ENCODE results near the gene ZDHHC24.

Gene ZDHHC24

GRCh38 chr11:66579017-66579606 is 33.3 kb upstream of the ZDHHC24 start:
- Mint-ChIP-seq H3K4me1 (ENCODE audit: low read depth) (peaks cover 18% of the 10 kb centered on the region), H3K27me3 (peaks cover 4% of the 10 kb centered on the region), H3K27ac (peak overlapping the region; percentile 1), H3K9me3 (peaks cover 5% of the 10 kb centered on the region), H3K4me3 (peak overlapping the region; percentile 40), H3K36me3 (ENCODE audit: low read depth) (no peaks in the 10 kb centered on the region)
- DNase-seq = peak; percentile 88

GRCh38 chr11:66570850-66571180 is 25.0 kb upstream of the ZDHHC24 start:
- Mint-ChIP-seq H3K27me3 (peaks cover 4% of the 10 kb centered on the region), H3K27ac (no peak overlapping the region), H3K36me3 (ENCODE audit: low read depth) (no peaks in the 10 kb centered on the region), H3K4me3 (no peak overlapping the region), H3K4me1 (ENCODE audit: low read depth) (peaks cover 12% of the 10 kb centered on the region), H3K9me3 (no peaks in the 10 kb centered on the region)
- DNase-seq = no peak

GRCh38 chr11:66570079-66570849 is 24.4 kb upstream of the ZDHHC24 start:
- no peak overlapping the region for H3K4me3 Mint-ChIP-seq

GRCh38 chr11:66569076-66569475 is 23.2 kb upstream of the ZDHHC24 start:
- Mint-ChIP-seq H3K4me3 (peak overlapping the region; percentile 68), H3K4me1 (ENCODE audit: low read depth) (peaks cover 12% of the 10 kb centered on the region), H3K9me3 (no peaks in the 10 kb centered on the region), H3K27me3 (peaks cover 3% of the 10 kb centered on the region), H3K36me3 (ENCODE audit: low read depth) (no peaks in the 10 kb centered on the region), H3K27ac (no peak overlapping the region)
- DNase-seq = no peak

More at GRCh38 chr11:66570079-66570849, 24.4 kb upstream of the ZDHHC24 start:
- Mint-ChIP-seq H3K4me1 (ENCODE audit: low read depth) (peaks cover 12% of the 10 kb centered on the region), H3K36me3 (ENCODE audit: low read depth) (no peaks in the 10 kb centered on the region), H3K9me3 (no peaks in the 10 kb centered on the region), H3K27me3 (peaks cover 4% of the 10 kb centered on the region), H3K27ac (no peak overlapping the region)
- no peak for DNase-seq

- Mint-ChIP-seq H3K9me3 (no peaks in the 10 kb centered on the region), H3K4me1 (ENCODE audit: low read depth) (peaks cover 12% of the 10 kb centered on the region), H3K36me3 (ENCODE audit: low read depth) (no peaks in the 10 kb centered on the region), H3K27me3 (no peaks in the 10 kb centered on the region), H3K27ac (peak within 1 kb of the TSS; percentile 67), H3K4me3 (peak within 1 kb of the TSS; percentile 68)
- DNase-seq = peak; percentile 82
Measured at GRCh38 chr11:66568124-66568916, 22.5 kb upstream of the ZDHHC24 start, which contains the start of gene CTSF. CTSF (minus strand) TSS chr11:66568606; CDS start chr11:66568486, 120 bp downstream.

GRCh38 chr11:66567787-66568123 is 21.9 kb upstream of the ZDHHC24 start:
- H3K36me3 Mint-ChIP-seq (ENCODE audit: low read depth) = no peaks in the 10 kb centered on the region

GRCh38 chr11:66566221-66566620 is 20.4 kb upstream of the ZDHHC24 start:
- Mint-ChIP-seq H3K27me3 (no peaks in the 10 kb centered on the region), H3K9me3 (no peaks in the 10 kb centered on the region), H3K4me3 (no peak overlapping the region), H3K27ac (no peak overlapping the region), H3K36me3 (ENCODE audit: low read depth) (no peaks in the 10 kb centered on the region), H3K4me1 (ENCODE audit: low read depth) (peaks cover 12% of the 10 kb centered on the region)
- DNase-seq = no peak

More at GRCh38 chr11:66567787-66568123, 21.9 kb upstream of the ZDHHC24 start:
- H3K9me3 Mint-ChIP-seq = no peaks in the 10 kb centered on the region
- peaks cover 12% of the 10 kb centered on the region for H3K4me1 Mint-ChIP-seq (ENCODE audit: low read depth)
- H3K4me3 Mint-ChIP-seq = peak overlapping the region; percentile 63
- no peaks in the 10 kb centered on the region for H3K27me3 Mint-ChIP-seq
- H3K27ac Mint-ChIP-seq = no peak overlapping the region
- DNase-seq = no peak

GRCh38 chr11:66564984-66565383 is 19.1 kb upstream of the ZDHHC24 start:
- Mint-ChIP-seq H3K9me3 (no peaks in the 10 kb centered on the region), H3K27ac (no peak overlapping the region), H3K4me1 (ENCODE audit: low read depth) (peaks cover 12% of the 10 kb centered on the region), H3K4me3 (no peak overlapping the region), H3K27me3 (no peaks in the 10 kb centered on the region), H3K36me3 (ENCODE audit: low read depth) (no peaks in the 10 kb centered on the region)
- no peak for DNase-seq

GRCh38 chr11:66564538-66564937 is 18.7 kb upstream of the ZDHHC24 start:
- H3K27me3 Mint-ChIP-seq = no peaks in the 10 kb centered on the region
- peaks cover 12% of the 10 kb centered on the region for H3K4me1 Mint-ChIP-seq (ENCODE audit: low read depth)
- H3K36me3 Mint-ChIP-seq (ENCODE audit: low read depth) = no peaks in the 10 kb centered on the region
- no peak for DNase-seq
- H3K9me3 Mint-ChIP-seq = no peaks in the 10 kb centered on the region
- H3K4me3 Mint-ChIP-seq = no peak overlapping the region
- H3K27ac Mint-ChIP-seq = no peak overlapping the region

- H3K27me3 Mint-ChIP-seq = peaks cover 2% of the 10 kb centered on the region
- no peaks in the 10 kb centered on the region for H3K9me3 Mint-ChIP-seq
- DNase-seq = no peak
- H3K4me3 Mint-ChIP-seq = no peak overlapping the region
- H3K27ac Mint-ChIP-seq = no peak overlapping the region
- H3K36me3 Mint-ChIP-seq (ENCODE audit: low read depth) = no peaks in the 10 kb centered on the region
- peaks cover 14% of the 10 kb centered on the region for H3K4me1 Mint-ChIP-seq (ENCODE audit: low read depth)
Measured at GRCh38 chr11:66563832-66564231, 18.0 kb upstream of the ZDHHC24 start.

GRCh38 chr11:66562907-66563583 is 17.2 kb upstream of the ZDHHC24 start:
- DNase-seq = no peak
- H3K27me3 Mint-ChIP-seq = peaks cover 10% of the 10 kb centered on the region
- no peaks in the 10 kb centered on the region for H3K36me3 Mint-ChIP-seq (ENCODE audit: low read depth)
- H3K9me3 Mint-ChIP-seq = no peaks in the 10 kb centered on the region
- no peak overlapping the region for H3K4me3 Mint-ChIP-seq
- peaks cover 14% of the 10 kb centered on the region for H3K4me1 Mint-ChIP-seq (ENCODE audit: low read depth)
- no peak overlapping the region for H3K27ac Mint-ChIP-seq

GRCh38 chr11:66562275-66562674 is 16.4 kb upstream of the ZDHHC24 start:
- no peak for DNase-seq
- Mint-ChIP-seq H3K9me3 (no peaks in the 10 kb centered on the region), H3K4me3 (no peak overlapping the region), H3K4me1 (ENCODE audit: low read depth) (peaks cover 8% of the 10 kb centered on the region), H3K27ac (no peak overlapping the region), H3K36me3 (ENCODE audit: low read depth) (no peaks in the 10 kb centered on the region), H3K27me3 (peaks cover 17% of the 10 kb centered on the region)

- no peak overlapping the region for H3K4me3 Mint-ChIP-seq
- H3K9me3 Mint-ChIP-seq = no peaks in the 10 kb centered on the region
- peaks cover 6% of the 10 kb centered on the region for H3K4me1 Mint-ChIP-seq (ENCODE audit: low read depth)
- peaks cover 19% of the 10 kb centered on the region for H3K27me3 Mint-ChIP-seq
- no peak for DNase-seq
- no peak overlapping the region for H3K27ac Mint-ChIP-seq
- H3K36me3 Mint-ChIP-seq (ENCODE audit: low read depth) = no peaks in the 10 kb centered on the region
Measured at GRCh38 chr11:66561975-66562248, 16.1 kb upstream of the ZDHHC24 start.

- Mint-ChIP-seq H3K27me3 (peaks cover 19% of the 10 kb centered on the region), H3K36me3 (ENCODE audit: low read depth) (no peaks in the 10 kb centered on the region), H3K4me1 (ENCODE audit: low read depth) (peaks cover 6% of the 10 kb centered on the region), H3K4me3 (no peak overlapping the region), H3K27ac (no peak overlapping the region), H3K9me3 (no peaks in the 10 kb centered on the region)
- no peak for DNase-seq
Measured at GRCh38 chr11:66561178-66561974, 15.5 kb upstream of the ZDHHC24 start.
